Measurements from ENCODE around the gene ZBTB43.

The ZBTB43 gene

DNA sequence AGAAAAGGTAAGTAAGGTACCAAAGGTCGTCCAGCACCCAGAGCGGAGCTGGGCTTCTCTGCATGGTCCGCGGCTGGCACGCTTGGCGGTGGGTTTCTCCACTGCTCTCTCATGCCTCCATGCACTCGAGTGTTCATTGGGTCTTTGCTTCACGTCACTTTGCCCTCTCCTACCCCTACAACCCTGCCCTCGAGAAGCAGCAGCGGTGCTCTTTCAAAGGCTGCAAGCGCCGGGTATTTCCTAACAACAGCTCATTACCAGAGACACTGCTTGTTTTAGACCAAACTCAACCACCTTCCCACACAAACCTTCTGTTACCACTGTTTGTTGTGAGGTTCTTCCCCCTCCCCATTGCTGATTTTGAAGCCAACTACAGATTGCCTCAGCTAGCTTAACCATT lies 34.1 kb downstream of the ZBTB43 start:
- DNase-seq: no peak
- Histone ChIP-seq H3K79me2 (ENCODE audit: insufficient read depth, low read length) (peaks cover 12% of the 10 kb centered on the region), H3K27me3 (ENCODE audit: insufficient read depth, low read length, poor library complexity) (no peaks in the 10 kb centered on the region), H2AFZ (ENCODE audit: low read depth, low read length) (no peak overlapping the region), H4K20me1 (ENCODE audit: insufficient read depth, low read length) (peaks cover 25% of the 10 kb centered on the region), H3K27ac (ENCODE audit: low read length) (no peak overlapping the region), H3K4me2 (ENCODE audit: insufficient read depth, low read length) (no peak overlapping the region), H3K9ac (ENCODE audit: low read depth, low read length) (no peak overlapping the region), H3K9me3 (ENCODE audit: insufficient read depth, low read length, severe bottlenecking) (no peaks in the 10 kb centered on the region), H3K36me3 (ENCODE audit: insufficient read depth, low read length) (peaks cover 21% of the 10 kb centered on the region), H3K4me3 (ENCODE audit: low read depth in 1 of 2, low read length in 2 of 2) (no peak overlapping the region), H3K4me1 (ENCODE audit: insufficient read depth, low read length) (no peaks in the 10 kb centered on the region)
- ATAC-seq (ENCODE audit: insufficient read depth, low read depth): no peak
- TF ChIP-seq EZH2 (IDR thresholded peaks at IDR 0.05; ENCODE audit: borderline replicate concordance, low read depth, low read length, severe bottlenecking): no peak
- TF ChIP-seq, protein P1, sequence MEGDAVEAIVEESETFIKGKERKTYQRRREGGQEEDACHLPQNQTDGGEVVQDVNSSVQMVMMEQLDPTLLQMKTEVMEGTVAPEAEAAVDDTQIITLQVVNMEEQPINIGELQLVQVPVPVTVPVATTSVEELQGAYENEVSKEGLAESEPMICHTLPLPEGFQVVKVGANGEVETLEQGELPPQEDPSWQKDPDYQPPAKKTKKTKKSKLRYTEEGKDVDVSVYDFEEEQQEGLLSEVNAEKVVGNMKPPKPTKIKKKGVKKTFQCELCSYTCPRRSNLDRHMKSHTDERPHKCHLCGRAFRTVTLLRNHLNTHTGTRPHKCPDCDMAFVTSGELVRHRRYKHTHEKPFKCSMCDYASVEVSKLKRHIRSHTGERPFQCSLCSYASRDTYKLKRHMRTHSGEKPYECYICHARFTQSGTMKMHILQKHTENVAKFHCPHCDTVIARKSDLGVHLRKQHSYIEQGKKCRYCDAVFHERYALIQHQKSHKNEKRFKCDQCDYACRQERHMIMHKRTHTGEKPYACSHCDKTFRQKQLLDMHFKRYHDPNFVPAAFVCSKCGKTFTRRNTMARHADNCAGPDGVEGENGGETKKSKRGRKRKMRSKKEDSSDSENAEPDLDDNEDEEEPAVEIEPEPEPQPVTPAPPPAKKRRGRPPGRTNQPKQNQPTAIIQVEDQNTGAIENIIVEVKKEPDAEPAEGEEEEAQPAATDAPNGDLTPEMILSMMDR (IDR thresholded peaks at IDR 0.05; ENCODE audit: borderline replicate concordance, extremely low read depth, low read length, poor library complexity, severe bottlenecking): no peak

- TF ChIP-seq, protein P1 (IDR thresholded peaks at IDR 0.05; ENCODE audit: borderline replicate concordance, extremely low read depth, low read length, poor library complexity, severe bottlenecking): no peak
- no peak for TF ChIP-seq EZH2 (IDR thresholded peaks at IDR 0.05; ENCODE audit: borderline replicate concordance, low read depth, low read length, severe bottlenecking)
- DNase-seq (no peak), ATAC-seq (ENCODE audit: insufficient read depth, low read depth) (no peak)
- Histone ChIP-seq H3K79me2 (ENCODE audit: insufficient read depth, low read length) (peaks cover 12% of the 10 kb centered on the region), H3K4me3 (ENCODE audit: low read depth in 1 of 2, low read length in 2 of 2) (no peak overlapping the region), H3K9ac (ENCODE audit: low read depth, low read length) (no peak overlapping the region), H3K9me3 (ENCODE audit: insufficient read depth, low read length, severe bottlenecking) (no peaks in the 10 kb centered on the region), H3K4me2 (ENCODE audit: insufficient read depth, low read length) (no peak overlapping the region), H3K4me1 (ENCODE audit: insufficient read depth, low read length) (no peaks in the 10 kb centered on the region), H2AFZ (ENCODE audit: low read depth, low read length) (no peak overlapping the region), H3K27me3 (ENCODE audit: insufficient read depth, low read length, poor library complexity) (no peaks in the 10 kb centered on the region), H3K36me3 (ENCODE audit: insufficient read depth, low read length) (peaks cover 21% of the 10 kb centered on the region), H3K27ac (ENCODE audit: low read length) (no peak overlapping the region), H4K20me1 (ENCODE audit: insufficient read depth, low read length) (peaks cover 25% of the 10 kb centered on the region)
These were observed 34.5 kb downstream of the ZBTB43 start for GRCh38 chr9:126839301-126839700.

DNA sequence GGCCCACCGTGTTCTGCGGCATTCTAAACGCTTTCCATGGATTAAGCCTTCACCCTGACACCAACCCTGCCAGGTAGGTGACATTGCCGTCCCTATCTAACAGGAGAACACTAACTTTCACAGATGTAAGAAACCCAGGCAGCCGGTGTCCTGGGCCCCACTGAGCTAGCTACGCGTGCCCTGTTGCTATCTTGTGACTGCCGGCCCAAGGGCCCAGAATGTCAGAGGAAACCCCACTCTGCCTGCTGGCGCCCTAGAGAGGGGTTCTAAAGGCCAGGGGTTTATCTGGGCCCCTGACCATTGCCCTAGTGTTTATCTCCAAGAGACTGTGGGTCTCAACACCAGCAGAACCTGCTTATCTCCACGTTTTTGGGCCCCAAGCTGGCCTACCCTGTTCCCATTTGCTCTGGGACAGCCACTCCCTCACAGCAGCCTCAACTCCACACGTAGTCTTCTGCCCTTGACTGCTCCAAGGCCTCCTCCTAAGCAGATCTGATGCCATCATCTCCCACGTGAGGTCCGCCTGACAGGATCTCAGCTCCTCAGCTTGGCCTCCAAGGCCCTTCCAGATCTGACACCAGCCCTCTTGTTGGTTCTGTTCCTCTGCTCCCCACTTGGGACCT lies 37.5 kb downstream of the ZBTB43 start:
- no peaks in the 10 kb centered on the region for H3K4me1 ChIP-seq (ENCODE audit: insufficient read depth, low read length)
- H3K4me3 ChIP-seq (ENCODE audit: low read depth in 1 of 2, low read length in 2 of 2): no peak overlapping the region
- no peaks in the 10 kb centered on the region for H3K9me3 ChIP-seq (ENCODE audit: insufficient read depth, low read length, severe bottlenecking)
- no peaks in the 10 kb centered on the region for H3K79me2 ChIP-seq (ENCODE audit: insufficient read depth, low read length)
- no peak for ATAC-seq (ENCODE audit: insufficient read depth, low read depth)
- H2AFZ ChIP-seq (ENCODE audit: low read depth, low read length): no peak overlapping the region
- H3K9ac ChIP-seq (ENCODE audit: low read depth, low read length): no peak overlapping the region
- no peaks in the 10 kb centered on the region for H3K27me3 ChIP-seq (ENCODE audit: insufficient read depth, low read length, poor library complexity)
- H3K27ac ChIP-seq (ENCODE audit: low read length): no peak overlapping the region
- no peak for DNase-seq
- TF ChIP-seq, protein P1 (IDR thresholded peaks at IDR 0.05; ENCODE audit: borderline replicate concordance, extremely low read depth, low read length, poor library complexity, severe bottlenecking): no peak
- TF ChIP-seq EZH2 (IDR thresholded peaks at IDR 0.05; ENCODE audit: borderline replicate concordance, low read depth, low read length, severe bottlenecking): no peak
- H3K4me2 ChIP-seq (ENCODE audit: insufficient read depth, low read length): no peak overlapping the region
- H3K36me3 ChIP-seq (ENCODE audit: insufficient read depth, low read length): 0 out of 2 replicates have a peak, but pooled peaks cover 9% of the 10 kb centered on the region
- peaks cover 13% of the 10 kb centered on the region for H4K20me1 ChIP-seq (ENCODE audit: insufficient read depth, low read length)
